BLaER1 treated with 17β-estradiol and CSF1 and Interleukin-3, amounts not matched to agents 10 nM and 100 nM (cell line): ENCODE measurements around the gene TOR1B.

Source experiments
- H3K27ac ChIP-seq, 11 experiments: shearing (Covaris generic); formaldehyde crosslinking; 2 replicates each; pipeline ENCODE4 v1.8.1; 2022
- H3K27me3 ChIP-seq, 11 experiments: shearing (Covaris generic); formaldehyde crosslinking; 2 replicates each; pipeline ENCODE4 v1.8.1; 2022
- H3K36me3 ChIP-seq, 11 experiments: shearing (Covaris generic); formaldehyde crosslinking; 2 replicates each; pipeline ENCODE4 v1.8.1; 2022
- H3K4me1 ChIP-seq, 10 experiments: shearing (Covaris generic); formaldehyde crosslinking; 2 replicates each; pipeline ENCODE4 v1.8.1; 2022
- H3K4me2 ChIP-seq, 11 experiments: shearing (Covaris generic); formaldehyde crosslinking; 2 replicates each; pipeline ENCODE4 v1.8.1; 2022
- H3K4me3 ChIP-seq, 10 experiments: shearing (Covaris generic); formaldehyde crosslinking; 2 replicates each; pipeline ENCODE4 v1.8.1; 2022
- H3K9ac ChIP-seq, 11 experiments: shearing (Covaris generic); formaldehyde crosslinking; 2 replicates each; pipeline ENCODE4 v1.8.1; 2022
- H3K9me3 ChIP-seq, 11 experiments: shearing (Covaris generic); formaldehyde crosslinking; replicated peaks in 1 of 11; 2 replicates each; pipeline ENCODE4 v1.8.1; 2022
- H4K20me1 ChIP-seq, 11 experiments: shearing (Covaris generic); formaldehyde crosslinking; 2 replicates each; pipeline ENCODE4 v1.8.1; 2022
- Cebpa-rat ChIP-seq, 11 experiments: shearing (Covaris generic); IDR thresholded peaks; 2 replicates each; pipeline ENCODE4 v1.8.1; 2022

TOR1B gene

GRCh38 chr9:129798973-129799372 lies 4.0 kb upstream of the TOR1B start:
- Histone ChIP-seq H3K4me2 (no peak overlapping the region), H3K9ac (no peak overlapping the region), H3K4me3 (no peak overlapping the region), H3K4me1 (peaks cover 2 to 8% (median 4%) of the 10 kb centered on the region in 10 experiments), H4K20me1 (peaks cover 0 to 9% (median 5%) of the 10 kb centered on the region in 11 experiments; a peak in 14 of 22 replicates), H3K9me3 (no peaks in the 10 kb centered on the region), H3K27me3 (peaks cover 0 to 7% (median 0%) of the 10 kb centered on the region in 11 experiments; a peak in 7 of 22 replicates), H3K27ac (no peak overlapping the region), H3K36me3 (0 out of 22 replicates have a peak, but pooled peaks cover 0 to under 1% (median 0%) of the 10 kb centered on the region in 11 experiments)
- TF ChIP-seq Cebpa-rat (IDR thresholded peaks at IDR 0.05) = no peak

GRCh38 chr9:129801504-129801903 lies 1.5 kb upstream of the TOR1B start:
- Histone ChIP-seq H3K36me3 (peaks cover under 1 to 22% (median 10%) of the 10 kb centered on the region in 11 experiments; a peak in 15 of 22 replicates), H3K9me3 (no peaks in the 10 kb centered on the region), H3K4me1 (peaks cover 25 to 33% (median 28%) of the 10 kb centered on the region in 10 experiments), H3K27me3 (no peaks in the 10 kb centered on the region), H3K4me2 (no peak overlapping the region), H3K9ac (no peak overlapping the region), H3K4me3 (no peak overlapping the region), H3K27ac (no peak overlapping the region), H4K20me1 (peaks cover 0 to 34% (median 27%) of the 10 kb centered on the region in 11 experiments; a peak in 17 of 22 replicates)
- TF ChIP-seq Cebpa-rat (IDR thresholded peaks at IDR 0.05) = no peak

- peak overlapping the region; percentile 90 to 99 (median 97) for H3K4me2 ChIP-seq
- peaks cover 19 to 44% (median 30%) of the 10 kb centered on the region in 11 experiments; a peak in 21 of 22 replicates for H3K36me3 ChIP-seq
- peak overlapping the region; percentile 75 to 87 (median 81) for H3K9ac ChIP-seq
- H4K20me1 ChIP-seq = peaks cover 3 to 55% (median 44%) of the 10 kb centered on the region in 11 experiments; a peak in 17 of 22 replicates
- H3K27me3 ChIP-seq = no peaks in the 10 kb centered on the region
- no peaks in the 10 kb centered on the region for H3K9me3 ChIP-seq
- H3K4me3 ChIP-seq = peak overlapping the region; percentile 68 to 91 (median 82)
- H3K27ac ChIP-seq = peak overlapping the region; percentile 64 to 83 (median 75); a peak in 19 of 22 replicates
- TF ChIP-seq Cebpa-rat (IDR thresholded peaks at IDR 0.05) = no peak
- peaks cover 32 to 44% (median 36%) of the 10 kb centered on the region in 10 experiments for H3K4me1 ChIP-seq
Observed at GRCh38 chr9:129803676-129804060, 684 bp downstream of the TOR1B start.

GRCh38 chr9:129806061-129806460 lies 3.1 kb downstream of the TOR1B start:
- no peak for TF ChIP-seq Cebpa-rat (IDR thresholded peaks at IDR 0.05)

GRCh38 chr9:129809346-129809745 lies 6.4 kb downstream of the TOR1B start:
- Histone ChIP-seq H3K4me3 (no peak overlapping the region), H4K20me1 (peaks cover 34 to 97% (median 85%) of the 10 kb centered on the region in 11 experiments; a peak in 21 of 22 replicates), H3K36me3 (peaks cover 67 to 94% (median 82%) of the 10 kb centered on the region in 11 experiments), H3K9ac (peak overlapping the region in 4 of 11 experiments; percentile 7 to 43 (median 18); a peak in 2 of 22 replicates), H3K9me3 (no peaks in the 10 kb centered on the region), H3K4me1 (peaks cover 41 to 60% (median 48%) of the 10 kb centered on the region in 10 experiments), H3K27ac (peak overlapping the region in 1 of 11 experiments; percentile 9; a peak in 2 of 22 replicates), H3K4me2 (peak overlapping the region; percentile 8 to 64 (median 56); a peak in 21 of 22 replicates), H3K27me3 (no peaks in the 10 kb centered on the region)
- no peak for TF ChIP-seq Cebpa-rat (IDR thresholded peaks at IDR 0.05)

More at GRCh38 chr9:129806061-129806460, 3.1 kb downstream of the TOR1B start:
- Histone ChIP-seq H3K9ac (peak overlapping the region in 2 of 11 experiments; percentile 25 to 49; a peak in 3 of 22 replicates), H3K27ac (peak overlapping the region in 4 of 11 experiments; percentile 9 to 37 (median 28); a peak in 5 of 22 replicates), H3K36me3 (peaks cover 43 to 68% (median 51%) of the 10 kb centered on the region in 11 experiments), H3K27me3 (no peaks in the 10 kb centered on the region), H3K9me3 (no peaks in the 10 kb centered on the region), H4K20me1 (peaks cover 17 to 79% (median 65%) of the 10 kb centered on the region in 11 experiments; a peak in 21 of 22 replicates), H3K4me2 (peak overlapping the region; percentile 46 to 93 (median 69)), H3K4me3 (peak overlapping the region in 1 of 10 experiments; percentile 28; a peak in 2 of 20 replicates), H3K4me1 (peaks cover 45 to 62% (median 49%) of the 10 kb centered on the region in 10 experiments)

- H3K4me3 ChIP-seq = no peak overlapping the region
- no peak overlapping the region for H3K9ac ChIP-seq
- H4K20me1 ChIP-seq = peaks cover 34 to 97% (median 89%) of the 10 kb centered on the region in 11 experiments; a peak in 21 of 22 replicates
- H3K27me3 ChIP-seq = no peaks in the 10 kb centered on the region
- H3K4me2 ChIP-seq = peak overlapping the region in 1 of 11 experiments; percentile 64; a peak in 3 of 22 replicates
- TF ChIP-seq Cebpa-rat (IDR thresholded peaks at IDR 0.05) = no peak
- H3K27ac ChIP-seq = no peak overlapping the region
- peaks cover 34 to 53% (median 43%) of the 10 kb centered on the region in 10 experiments for H3K4me1 ChIP-seq
- H3K36me3 ChIP-seq = peaks cover 74 to 94% (median 88%) of the 10 kb centered on the region in 11 experiments
- no peaks in the 10 kb centered on the region for H3K9me3 ChIP-seq
Observed at GRCh38 chr9:129810116-129810515, 7.1 kb downstream of the TOR1B start.

GRCh38 chr9:129810788-129811187 lies 7.8 kb downstream of the TOR1B start:
- no peak overlapping the region for H3K27ac ChIP-seq
- H3K4me1 ChIP-seq = peaks cover 28 to 46% (median 36%) of the 10 kb centered on the region in 10 experiments
- peaks cover 34 to 97% (median 89%) of the 10 kb centered on the region in 11 experiments; a peak in 21 of 22 replicates for H4K20me1 ChIP-seq
- peaks cover 78 to 94% (median 90%) of the 10 kb centered on the region in 11 experiments for H3K36me3 ChIP-seq
- H3K4me3 ChIP-seq = no peak overlapping the region
- no peaks in the 10 kb centered on the region for H3K27me3 ChIP-seq
- H3K9ac ChIP-seq = no peak overlapping the region
- no peak overlapping the region for H3K4me2 ChIP-seq
- TF ChIP-seq Cebpa-rat (IDR thresholded peaks at IDR 0.05) = no peak
- no peaks in the 10 kb centered on the region for H3K9me3 ChIP-seq

- Histone ChIP-seq H3K4me1 (peaks cover 16 to 37% (median 25%) of the 10 kb centered on the region in 10 experiments), H3K9me3 (no peaks in the 10 kb centered on the region), H3K4me3 (no peak overlapping the region), H3K27ac (no peak overlapping the region; a peak in 1 of 22 replicates), H4K20me1 (peaks cover 32 to 98% (median 87%) of the 10 kb centered on the region in 11 experiments; a peak in 21 of 22 replicates), H3K27me3 (no peaks in the 10 kb centered on the region), H3K4me2 (peak overlapping the region in 6 of 11 experiments; percentile 6 to 53 (median 37); a peak in 8 of 22 replicates), H3K36me3 (peaks cover 86 to 99% (median 95%) of the 10 kb centered on the region in 11 experiments), H3K9ac (peak overlapping the region in 3 of 11 experiments; percentile 1 to 41 (median 26); a peak in 1 of 22 replicates)
- TF ChIP-seq Cebpa-rat (IDR thresholded peaks at IDR 0.05) = no peak
Observed at GRCh38 chr9:129811967-129812363, 9.0 kb downstream of the TOR1B start.

- no peak overlapping the region for H3K27ac ChIP-seq
- peaks cover 86 to 99% (median 95%) of the 10 kb centered on the region in 11 experiments for H3K36me3 ChIP-seq
- peaks cover 31 to 98% (median 83%) of the 10 kb centered on the region in 11 experiments; a peak in 21 of 22 replicates for H4K20me1 ChIP-seq
Observed at GRCh38 chr9:129812385-129812784, 9.4 kb downstream of the TOR1B start.

More at GRCh38 chr9:129812385-129812784, 9.4 kb downstream of the TOR1B start:
- Histone ChIP-seq H3K4me3 (no peak overlapping the region), H3K4me1 (peaks cover 16 to 37% (median 25%) of the 10 kb centered on the region in 10 experiments), H3K9me3 (no peaks in the 10 kb centered on the region), H3K9ac (peak overlapping the region in 3 of 11 experiments; percentile 1 to 41 (median 26); a peak in 1 of 22 replicates), H3K27me3 (no peaks in the 10 kb centered on the region), H3K4me2 (peak overlapping the region in 6 of 11 experiments; percentile 6 to 53 (median 37); a peak in 8 of 22 replicates)
- TF ChIP-seq Cebpa-rat (IDR thresholded peaks at IDR 0.05) = no peak
